ENCODE measurements around the gene GALNT1.
"Not testable (repeated sequence)": the region's sequence is repeated elsewhere in the genome, so short reads cannot be mapped to it uniquely, and the experiment has no call there.

Gene GALNT1

GRCh38 chr18:35581546-35581897, at the start of gene GALNT1:
Gene GALNT1, plus strand, starts transcription at chr18:35581740. Its CDS starts 72,923 bp downstream, at chr18:35654663.
- DNase-seq (ENCODE audit: low read depth in 2 of 2), result no peak

GRCh38 chr18:35533916-35534405, 47.6 kb upstream of the GALNT1 start:
- DNase-seq (ENCODE audit: low read depth in 2 of 2), result no peak

DNA sequence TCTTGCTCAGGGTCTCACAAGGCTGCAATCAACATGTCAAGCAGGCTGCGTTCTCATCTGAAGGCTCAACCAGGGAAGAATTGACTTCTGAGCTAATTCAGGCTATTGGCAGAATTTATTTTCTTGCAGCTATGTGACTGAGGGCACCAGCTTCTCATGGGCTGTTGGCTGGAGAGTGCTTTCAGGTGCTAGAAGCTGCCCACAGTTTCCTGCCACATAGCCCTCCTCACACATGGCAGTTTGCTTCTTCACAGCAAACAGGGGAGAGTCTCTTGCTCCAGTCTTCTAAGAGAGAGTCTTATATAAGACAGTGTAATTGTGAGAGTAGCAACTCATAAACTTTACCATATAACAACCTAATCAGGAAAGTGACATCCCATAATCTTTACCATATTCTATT, 46.2 kb upstream of the GALNT1 start:
- DNase-seq (ENCODE audit: low read depth in 2 of 2), result no peak

DNA sequence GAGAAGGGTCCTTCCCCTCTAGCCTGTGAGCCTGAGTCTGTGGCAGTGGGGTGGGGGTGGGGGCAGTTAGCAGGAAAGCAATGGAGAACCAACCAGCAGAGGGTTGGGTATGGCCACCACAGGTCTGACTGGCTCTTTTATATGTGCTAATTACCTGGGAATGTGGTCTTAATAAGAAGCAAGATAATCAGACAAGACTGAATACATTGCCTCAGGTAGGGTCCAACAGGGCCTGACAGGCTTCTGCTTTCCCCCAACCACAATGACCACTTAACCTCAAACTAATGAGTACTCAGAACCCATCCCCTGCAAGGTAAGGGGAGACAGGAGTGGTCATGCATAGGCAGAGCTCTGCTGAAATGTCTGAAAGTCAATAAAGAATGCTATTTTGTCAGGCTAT, 39.2 kb upstream of the GALNT1 start:
- no peak for DNase-seq (ENCODE audit: low read depth in 2 of 2)

DNA sequence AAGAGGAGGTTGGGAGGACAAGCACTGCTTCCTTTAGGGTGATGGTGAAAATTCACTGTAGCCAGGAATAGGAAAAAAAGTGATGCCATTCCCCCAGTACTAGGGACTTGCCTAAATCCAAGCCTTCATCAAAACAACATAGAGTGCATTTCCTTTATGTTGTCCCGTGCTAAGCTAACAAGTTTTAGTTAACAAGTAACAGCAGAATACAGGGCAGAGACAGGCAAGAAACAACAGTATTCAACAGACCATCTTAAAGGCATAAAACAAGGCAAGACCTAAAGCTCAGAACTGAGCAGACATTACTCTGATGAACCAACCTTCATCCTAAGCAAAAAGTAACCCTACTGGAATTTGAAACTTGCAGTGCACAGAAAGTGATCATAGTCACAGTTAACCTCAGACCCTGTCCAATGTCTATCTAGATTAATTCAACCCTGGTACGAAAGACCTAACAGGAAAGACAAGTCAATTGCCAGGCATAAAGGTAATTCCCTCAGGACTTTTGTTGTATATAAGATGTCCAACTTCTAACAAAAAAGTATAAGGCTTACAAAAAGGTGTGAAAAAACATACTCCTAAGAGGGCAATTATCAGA, 34.4 kb upstream of the GALNT1 start:
- DNase-seq (ENCODE audit: low read depth in 2 of 2), result no peak

GRCh38 chr18:35549564-35549963, 32.0 kb upstream of the GALNT1 start:
- no peak for DNase-seq (ENCODE audit: low read depth in 2 of 2)

DNA sequence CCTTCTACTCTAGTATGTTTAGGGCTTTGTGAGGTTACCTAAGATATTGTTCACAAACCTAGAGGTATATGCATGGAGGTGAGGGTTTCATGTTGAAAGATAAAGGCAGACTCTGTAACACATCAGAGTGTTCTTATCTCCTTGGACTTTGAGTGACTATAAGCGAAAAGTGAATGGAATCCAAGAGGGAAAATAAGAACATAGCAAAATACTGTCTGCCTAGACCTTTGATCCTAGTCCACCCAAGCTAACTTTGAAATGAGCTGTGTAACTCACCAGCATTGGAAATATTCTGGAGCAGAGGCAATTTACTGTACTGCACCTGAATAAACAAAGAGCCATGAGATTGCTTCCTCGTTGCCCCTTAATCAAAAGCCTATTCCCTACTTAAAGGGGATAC, 28.2 kb upstream of the GALNT1 start:
- DNase-seq (ENCODE audit: low read depth in 2 of 2), result no peak

DNA sequence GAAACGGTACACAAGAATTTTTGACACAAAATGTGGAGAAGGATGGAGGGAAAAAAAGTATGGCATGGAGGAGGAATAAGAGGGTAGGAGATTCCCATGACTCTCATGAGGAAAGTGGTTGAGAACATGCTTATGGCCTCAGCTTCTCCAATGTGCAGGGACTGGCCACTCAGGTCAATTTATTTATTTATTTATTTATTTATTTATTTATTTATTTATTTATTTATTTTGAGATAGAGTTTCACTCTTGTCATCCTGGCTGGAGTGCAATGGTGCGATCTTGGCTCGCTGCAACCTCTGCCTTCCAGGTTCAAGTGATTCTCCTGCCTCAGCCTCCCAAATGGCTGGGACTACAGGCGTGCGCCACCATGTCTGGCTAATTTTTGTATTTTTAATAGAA, 26.0 kb upstream of the GALNT1 start:
- DNase-seq (ENCODE audit: low read depth in 2 of 2), result not testable (repeated sequence)

- no peak for DNase-seq (ENCODE audit: low read depth in 2 of 2)
Observed at GRCh38 chr18:35559867-35560266, 21.7 kb upstream of the GALNT1 start.

DNA sequence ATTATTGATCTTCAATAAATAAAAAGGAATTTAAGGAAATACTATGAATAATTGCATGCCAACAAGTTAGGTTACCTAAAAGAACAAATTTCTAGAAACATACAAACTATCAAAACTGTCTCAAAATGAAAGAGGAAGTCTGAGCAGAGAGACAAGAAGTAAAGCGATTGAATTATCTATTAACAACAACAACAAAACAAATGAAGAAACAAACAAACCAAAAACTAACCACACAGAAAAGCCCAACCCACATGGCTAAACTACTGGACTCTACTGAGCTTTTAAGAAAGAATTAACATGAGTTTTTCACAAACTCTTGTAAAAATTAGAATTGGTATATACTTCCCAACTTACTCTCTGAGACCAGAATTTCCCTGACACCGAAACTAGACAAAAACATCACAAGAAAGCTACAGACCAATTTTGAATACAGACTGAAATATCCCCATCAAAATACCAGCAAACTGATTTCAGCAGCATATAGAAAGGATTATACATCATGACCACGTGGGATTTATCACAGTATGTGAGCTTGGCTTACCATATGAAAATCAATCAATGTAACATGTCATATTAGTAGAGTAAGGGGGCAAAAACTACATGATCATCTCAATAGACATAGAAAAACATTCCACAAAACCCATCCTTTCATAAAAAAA, 16.6 kb upstream of the GALNT1 start:
- no peak for DNase-seq (ENCODE audit: low read depth in 2 of 2)

GRCh38 chr18:35566019-35566418, 15.5 kb upstream of the GALNT1 start:
- DNase-seq (ENCODE audit: low read depth in 2 of 2), result no peak

DNA sequence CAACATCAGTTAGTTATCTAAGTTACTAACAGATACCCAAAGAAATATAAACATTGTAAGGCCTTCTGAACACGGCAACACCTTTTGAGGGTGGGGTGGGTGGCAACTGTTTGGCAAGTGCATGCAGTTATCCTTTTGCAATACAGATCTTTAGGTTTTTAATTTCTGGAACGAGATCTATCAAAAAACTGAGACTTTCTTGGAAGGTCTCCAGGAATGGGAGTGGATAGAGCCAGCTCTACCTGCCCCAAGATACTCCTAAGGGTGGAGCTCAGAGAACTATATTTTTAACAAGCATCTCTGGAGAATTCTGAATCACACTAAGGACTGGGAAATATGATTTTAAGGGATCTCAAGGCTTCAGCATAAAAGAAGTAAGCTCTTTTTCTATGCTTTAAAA, 11.4 kb upstream of the GALNT1 start:
- no peak for DNase-seq (ENCODE audit: low read depth in 2 of 2)

DNA sequence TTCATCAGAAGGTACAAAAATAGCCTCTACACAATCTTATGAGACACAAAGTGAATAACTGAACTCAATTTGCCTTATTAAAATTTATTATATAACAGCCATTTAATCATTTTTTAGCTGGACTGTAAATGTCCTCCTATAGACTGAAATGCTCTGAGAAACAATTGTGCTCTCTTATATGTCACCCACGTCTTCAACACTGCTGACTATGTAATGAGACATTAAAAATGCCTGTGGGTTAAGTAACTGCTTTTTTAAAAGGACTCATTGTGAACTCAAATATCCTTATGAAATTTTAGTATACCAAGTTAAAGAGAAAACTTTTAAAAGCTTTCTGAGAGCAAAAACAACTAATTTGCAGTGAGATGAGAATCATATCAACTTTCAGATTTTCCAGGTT, 10.4 kb upstream of the GALNT1 start:
- no peak for DNase-seq (ENCODE audit: low read depth in 2 of 2)

GRCh38 chr18:35572644-35573043, 8.9 kb upstream of the GALNT1 start:
- no peak for DNase-seq (ENCODE audit: low read depth in 2 of 2)

DNA sequence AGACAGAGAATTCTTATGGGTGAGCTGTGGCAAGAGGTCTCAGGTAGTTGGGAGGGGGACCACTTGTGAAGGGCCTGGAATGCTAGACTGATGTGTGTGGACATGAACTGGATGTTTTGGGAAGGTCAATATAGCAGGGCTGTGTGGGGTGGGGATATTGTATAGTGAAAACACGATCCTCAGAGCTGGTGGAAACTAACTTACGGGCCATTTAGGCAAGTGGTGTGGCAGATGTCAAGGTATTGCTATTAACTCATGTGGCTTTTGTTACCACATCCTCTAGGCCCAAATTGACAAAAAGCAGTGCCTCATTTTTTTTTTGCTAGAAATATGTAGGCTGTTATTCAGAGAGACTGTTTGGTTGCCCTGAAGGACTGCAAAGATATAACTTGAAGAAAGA, 8.0 kb upstream of the GALNT1 start:
- DNase-seq (ENCODE audit: low read depth in 2 of 2), result no peak

DNA sequence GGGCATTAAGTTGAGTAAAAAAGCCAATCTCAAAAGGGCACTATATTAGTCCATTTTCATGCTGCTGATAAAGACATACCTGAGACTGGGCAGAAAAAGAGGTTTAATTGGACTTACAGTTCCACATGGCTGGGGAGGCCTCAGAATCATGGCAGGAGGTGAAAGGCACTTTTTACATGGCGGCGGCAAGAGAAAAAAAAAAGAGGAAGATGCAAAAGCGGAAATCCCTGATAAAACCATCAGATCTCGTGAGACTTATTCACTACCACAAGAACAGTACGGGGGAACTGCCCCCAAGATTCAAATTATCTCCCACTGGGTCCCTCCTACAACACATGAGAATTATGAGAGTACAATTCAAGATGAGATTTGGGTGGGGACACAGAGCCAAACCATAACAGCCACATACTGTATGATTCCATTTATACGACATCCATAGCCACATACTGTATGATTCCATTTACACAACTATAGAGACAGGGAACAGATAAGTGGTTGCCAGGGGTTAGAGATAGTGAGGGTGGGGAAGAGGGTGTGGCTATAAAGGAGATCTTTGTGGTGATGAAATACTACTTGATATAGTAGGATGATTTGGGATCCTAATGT, 5.2 kb upstream of the GALNT1 start:
- not testable (repeated sequence) for DNase-seq (ENCODE audit: low read depth in 2 of 2)

- no peak for DNase-seq (ENCODE audit: low read depth in 2 of 2)
Observed at GRCh38 chr18:35577045-35577848, 4.3 kb upstream of the GALNT1 start.

DNA sequence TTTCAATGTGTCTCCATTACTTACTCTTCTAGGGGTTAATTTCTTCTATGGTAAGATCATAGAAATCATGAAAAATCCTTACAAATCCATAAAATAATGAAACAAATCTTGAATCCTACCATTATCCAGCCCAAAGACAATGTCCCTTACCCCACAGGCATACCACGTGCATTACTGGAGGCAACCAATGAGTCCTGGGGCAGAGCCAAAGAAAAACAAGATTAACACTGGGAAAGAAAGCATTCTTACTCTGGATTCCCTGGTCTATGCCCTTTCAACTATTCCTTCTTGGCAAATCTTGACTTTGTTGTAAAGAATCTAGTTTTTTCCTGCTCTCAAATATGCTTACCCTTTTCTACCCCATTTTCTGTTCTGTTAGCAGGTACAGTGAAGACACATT, 3.1 kb upstream of the GALNT1 start:
- DNase-seq (ENCODE audit: low read depth in 2 of 2), result no peak

GRCh38 chr18:35578936-35579335, 2.6 kb upstream of the GALNT1 start:
- DNase-seq (ENCODE audit: low read depth in 2 of 2), result no peak

DNA sequence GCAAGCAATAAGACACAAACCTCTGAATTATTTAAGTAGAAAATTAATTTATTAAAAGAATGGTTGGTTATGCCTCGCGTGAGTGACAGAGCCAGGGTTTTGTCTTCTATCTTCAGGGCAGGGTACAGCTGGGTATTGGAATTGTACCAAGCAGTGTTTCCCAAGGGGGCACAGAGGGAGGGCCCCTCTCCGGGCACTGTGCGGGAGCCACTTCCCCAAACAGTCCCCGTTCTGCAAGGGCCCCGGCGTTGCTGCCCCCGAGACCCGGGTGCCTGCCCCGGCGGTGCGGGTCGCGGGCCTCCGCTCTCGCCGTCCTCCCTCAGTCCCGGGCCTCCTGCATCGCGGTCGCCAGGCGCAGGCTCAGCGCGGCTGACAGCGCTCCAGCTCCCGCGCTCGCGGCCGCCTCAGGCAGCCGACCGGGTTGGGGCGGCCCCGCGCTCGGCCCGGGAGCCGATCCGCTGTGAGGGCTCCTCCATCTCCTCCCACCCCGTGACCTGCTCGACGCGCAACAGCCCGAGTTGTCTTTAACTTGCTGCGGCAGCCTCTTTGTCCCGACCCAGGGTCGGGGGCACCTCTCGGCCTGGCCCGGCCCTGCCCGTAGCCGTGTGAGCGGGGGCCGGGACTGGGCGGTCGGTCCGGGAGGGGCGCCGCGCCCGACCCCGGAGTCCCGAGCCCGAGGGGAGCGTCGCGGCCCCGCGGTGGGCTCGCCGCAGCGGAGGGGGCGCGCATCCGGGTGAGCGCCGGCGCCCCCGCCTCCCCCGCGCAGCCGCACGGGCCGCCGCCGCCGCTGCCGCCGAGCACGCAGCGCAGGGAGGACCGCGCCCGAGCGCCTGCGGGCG, 620 bp upstream of the GALNT1 start:
- DNase-seq (ENCODE audit: low read depth in 2 of 2), result peak; percentile 18 to 48

DNA sequence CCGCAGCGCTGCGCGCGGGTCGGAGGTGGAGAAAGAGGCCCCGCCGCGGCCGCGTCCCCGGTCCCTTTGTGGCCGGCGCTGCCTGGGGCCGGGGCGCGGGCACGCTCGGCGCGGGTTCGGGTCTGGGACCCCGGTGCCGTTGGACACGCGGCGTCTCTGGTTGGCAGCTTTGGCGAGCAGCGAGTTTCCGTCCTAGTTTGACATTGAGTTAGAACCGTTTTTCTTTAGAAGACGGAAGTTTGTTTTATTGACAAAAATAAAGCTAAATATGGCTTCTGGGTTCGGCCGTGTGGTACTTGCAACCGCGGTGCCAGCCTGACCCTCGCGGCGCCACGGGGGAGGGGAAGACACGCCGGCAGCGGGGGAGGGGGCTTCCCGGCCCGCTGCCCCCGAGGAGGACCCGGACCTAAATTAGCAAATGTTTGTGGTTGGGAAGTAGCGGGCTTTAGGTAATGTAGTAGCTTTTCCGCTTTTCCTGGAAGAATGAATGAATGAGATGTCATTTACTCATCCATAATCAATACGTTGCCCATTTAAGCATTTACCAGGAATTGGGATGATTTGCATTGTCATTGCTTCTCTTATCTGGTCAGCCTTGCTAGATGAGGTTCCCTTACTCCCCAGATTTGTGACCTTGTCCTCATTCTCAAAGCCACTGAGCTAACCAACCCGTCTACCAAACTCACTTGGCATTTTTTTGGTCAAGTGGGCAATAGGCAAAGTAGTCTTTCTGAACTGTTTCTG, 530 bp downstream of the GALNT1 start:
- peak in 1 of 2 donors; percentile 10 for DNase-seq (ENCODE audit: low read depth in 2 of 2)
